ENCODE data around the gene TAOK1. TPM values are rescaled to one million over a fixed set of nuclear protein-coding genes. Genes with fewer than 3 reads are reported as not detected.

The TAOK1 gene
- total and polyA plus RNA-seq, 2 of the 13 experiments (the other 11 are each of a cell fraction or from before 2014, with no cell fraction given), result 14.1 to 23.0 TPM

DNA sequence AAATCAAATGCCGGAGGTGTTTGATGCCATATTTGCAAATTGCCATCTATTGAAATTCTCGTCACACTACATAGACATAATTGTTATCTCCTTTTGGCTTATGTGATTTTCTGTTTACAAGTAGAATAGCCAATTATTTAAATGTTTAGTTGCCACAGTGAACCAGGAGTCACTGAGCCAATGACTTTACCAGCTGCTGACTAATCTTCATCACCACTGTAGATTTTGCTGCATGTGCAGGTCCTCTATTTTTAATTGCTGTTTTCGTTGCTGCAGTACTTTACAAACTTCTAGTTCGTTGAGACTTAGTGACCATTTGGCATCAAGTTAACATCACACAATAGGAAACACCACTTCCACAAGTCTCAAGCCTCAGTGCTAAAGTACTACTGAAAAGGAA is 153.9 kb downstream of the TAOK1 start:
- H3K9me3 ChIP-seq (ENCODE audit: low read length), result no peaks in the 10 kb centered on the region
- no peak for DNase-seq (ENCODE audit: low spot score)
- no peak for ATAC-seq
- H3K27ac ChIP-seq (ENCODE audit: extremely low read length, insufficient read depth, low read length), result no peak overlapping the region
- no TSS peak for BruUV-seq (replicated peaks)
- H3K4me3 ChIP-seq (replicated peaks in 1 of 3; ENCODE audit: insufficient read depth in 1 of 3, low read depth in 2 of 3, low read length in 3 of 3), result no peak overlapping the region
- H2AFZ ChIP-seq (ENCODE audit: low read length), result no peak overlapping the region
- H3K9ac ChIP-seq (ENCODE audit: insufficient read depth, low read depth, low read length), result no peak overlapping the region
- no peaks in the 10 kb centered on the region for H3K27me3 ChIP-seq (ENCODE audit: control insufficient read depth in 1 of 2, insufficient read depth in 2 of 2, low read length in 2 of 2)
- FAIRE-seq, result no peak
- no peaks in the 10 kb centered on the region for H4K20me1 ChIP-seq (ENCODE audit: insufficient read depth, low read length)
- 98% methylated on average over 4 of the region's 4 CpGs for WGBS (ENCODE audit: low lambda C conversion rate)
- TF ChIP-seq ZNF614 (CRISPR knock-in tag; IDR thresholded peaks at IDR 0.05; ENCODE audit: borderline replicate concordance) (no peak), ZNF781 (CRISPR knock-in tag; IDR thresholded peaks at IDR 0.05; ENCODE audit: borderline replicate concordance, not compliant biosample characterization) (no peak), ZSCAN31 (CRISPR knock-in tag; IDR thresholded peaks at IDR 0.05; ENCODE audit: low read depth) (no peak), JDP2 (CRISPR knock-in tag; IDR thresholded peaks at IDR 0.05; ENCODE audit: borderline replicate concordance) (no peak), ZNF563 (CRISPR knock-in tag; IDR thresholded peaks at IDR 0.05) (no peak), POLR2AphosphoS5 (IDR thresholded peaks at IDR 0.05; ENCODE audit: low read depth, low read length) (no peak), ZFY (CRISPR knock-in tag; IDR thresholded peaks at IDR 0.05) (no peak), CREB1 (IDR thresholded peaks at IDR 0.05) (no peak), CREB1 (CRISPR knock-in tag; IDR thresholded peaks at IDR 0.05) (no peak), TMF1 (CRISPR knock-in tag; IDR thresholded peaks at IDR 0.05; ENCODE audit: low read depth) (no peak), MEIS2 (CRISPR knock-in tag; IDR thresholded peaks at IDR 0.05) (no peak), GATAD2A (CRISPR knock-in tag; IDR thresholded peaks at IDR 0.05) (no peak)
- TF ChIP-seq, protein P1, sequence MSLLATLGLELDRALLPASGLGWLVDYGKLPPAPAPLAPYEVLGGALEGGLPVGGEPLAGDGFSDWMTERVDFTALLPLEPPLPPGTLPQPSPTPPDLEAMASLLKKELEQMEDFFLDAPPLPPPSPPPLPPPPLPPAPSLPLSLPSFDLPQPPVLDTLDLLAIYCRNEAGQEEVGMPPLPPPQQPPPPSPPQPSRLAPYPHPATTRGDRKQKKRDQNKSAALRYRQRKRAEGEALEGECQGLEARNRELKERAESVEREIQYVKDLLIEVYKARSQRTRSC (CRISPR knock-in tag; IDR thresholded peaks at IDR 0.05; ENCODE audit: low read depth), result no peak
- intact Hi-C loops (cut with micrococcal nuclease; ENCODE audit: unreplicated experiment), result no loop called here
- no peaks in the 10 kb centered on the region for H3K4me1 ChIP-seq (ENCODE audit: insufficient read depth, low read length)
- H3K36me3 ChIP-seq (replicated peaks in 1 of 2; ENCODE audit: control insufficient read depth in 1 of 2, insufficient read depth in 2 of 2, low read length in 2 of 2), result peaks cover 7 to 18% of the 10 kb centered on the region in 2 experiments; a peak in 4 of 5 replicates
- ChIA-PET CTCF (ENCODE audit: low intra/inter-chr PET ratio, low total read pairs) (no interaction called here), POLR2A (no interaction called here)
- in situ Hi-C loops (cut with HindIII; ENCODE audit: extremely low pct_ligation_motif_present, low pct_unique_long_range_greater_than_20kb), result no loop called here
- no peak overlapping the region for H3K4me2 ChIP-seq (ENCODE audit: low read depth, low read length)
- no peaks in the 10 kb centered on the region for H3K79me2 ChIP-seq (ENCODE audit: insufficient read depth, low read length)

Data from HepG2 (cell line).